GM12878 (cell line): Measurements from ENCODE around the gene AUNIP. TPM values are rescaled to one million over a fixed set of nuclear protein-coding genes. Genes with fewer than 3 reads are reported as not detected.

ENCODE experiments used
- ATAC-seq: fragments of 200-7000 bp; cut with Tn5 transposase; 3 replicates; pipeline ENCODE4 v1.9.1; 2020; ENCODE audit warnings: mild to moderate bottlenecking, moderate library complexity
- BruUV-seq: library from RNA; stranded (reverse); fragments of 400-500 nt; replicated peaks from 2 replicates; lab custom pipeline; 2021; lab: Mats Ljungman, UMichigan
- CTCF ChIA-PET: fragments of 300-600 bp; sonication (Branson Sonifier 250); formaldehyde crosslinking; extraction: SDS; loops from one replicate; lab custom pipeline; 2021; ENCODE audit warnings: inconsistent platforms; lab: Yijun Ruan, JAX
- POLR2A ChIA-PET: fragments of 350-600 bp; formaldehyde crosslinking; extraction: SDS; loops from one replicate; lab custom pipeline; 2021; ENCODE audit warnings: inconsistent platforms; lab: Charles Lee
- RAD21 ChIA-PET: fragments of 300-600 bp; sonication (Branson Sonifier 250); formaldehyde crosslinking; loops from one replicate; lab custom pipeline; 2023; ENCODE audit warnings: antibody characterized with exemption; ENCODE audit not compliant: unreplicated experiment; lab: Charles Lee
- SMC1A ChIA-PET: fragments of 300-600 bp; sonication (Branson Sonifier 250); formaldehyde crosslinking; loops from one replicate; lab custom pipeline; 2023; ENCODE audit not compliant: unreplicated experiment, uncharacterized antibody; lab: Charles Lee
- DNase-seq: peaks from one replicate; pipeline ENCODE4 v3.0.0-alpha.2; 2011; ENCODE audit warnings: low read depth, low spot score
- FAIRE-seq: peaks from 3 replicates; lab custom pipeline; 2011; peaks lifted over from hg19 to GRCh38; lab: Jason Lieb, UNC
- H2AFZ ChIP-seq: 2 replicates; pipeline ENCODE4 v1.6.0; 2011; ENCODE audit warnings: low read depth, low read length, control low read depth; ENCODE audit not compliant: control insufficient read depth
- H3K27ac ChIP-seq: 2 replicates; pipeline ENCODE4 v1.5.1; 2011; ENCODE audit warnings: control low read depth; ENCODE audit not compliant: control insufficient read depth, insufficient read depth
- H3K27me3 ChIP-seq, 2 experiments: replicated peaks in 1 of 2; 2 replicates each; pipeline versions ENCODE4 v1.6.0 to v1.6.1; 2011; ENCODE audit warnings: low read length in 1 of 2; ENCODE audit not compliant: control insufficient read depth in 2 of 2, insufficient read depth in 2 of 2
- H3K36me3 ChIP-seq, 2 experiments: 2 replicates each; pipeline ENCODE4 v1.5.1; 2011; ENCODE audit warnings: low read length in 1 of 2; ENCODE audit not compliant: control insufficient read depth in 2 of 2, insufficient read depth in 2 of 2
- H3K4me1 ChIP-seq: 2 replicates; pipeline ENCODE4 v1.6.1; 2011; ENCODE audit warnings: mild to moderate bottlenecking, low read length, moderate library complexity, mixed read lengths; ENCODE audit not compliant: control insufficient read depth, insufficient read depth
- H3K4me2 ChIP-seq: 2 replicates; pipeline ENCODE4 v1.6.0; 2011; ENCODE audit warnings: control low read depth; ENCODE audit not compliant: control insufficient read depth, insufficient read depth
- H3K4me3 ChIP-seq: fragments of 200-600 bp; sonication (generic); 2 replicates; pipeline ENCODE4 v1.5.1; 2016
- H3K79me2 ChIP-seq: 2 replicates; pipeline ENCODE4 v1.6.0; 2011; ENCODE audit warnings: low read length; ENCODE audit not compliant: control insufficient read depth, insufficient read depth
- H3K9ac ChIP-seq: 2 replicates; pipeline ENCODE4 v1.8.0; 2011; ENCODE audit warnings: low read length, control low read depth, mixed read lengths; ENCODE audit not compliant: control insufficient read depth, insufficient read depth
- H3K9me3 ChIP-seq: replicated peaks from 3 replicates; pipeline ENCODE4 v1.5.1; 2011; ENCODE audit warnings: mild to moderate bottlenecking, low read length; ENCODE audit not compliant: control insufficient read depth, insufficient read depth
- H4K20me1 ChIP-seq: 2 replicates; pipeline ENCODE4 v1.6.0; 2011; ENCODE audit not compliant: control insufficient read depth, insufficient read depth
- ATF3 ChIP-seq: IDR thresholded peaks from 2 replicates; pipeline ENCODE4 v1.6.1; 2011; ENCODE audit warnings: low read depth, mild to moderate bottlenecking, low read length, moderate library complexity, borderline replicate concordance; ENCODE audit errors: extremely low read depth
- GATAD2B ChIP-seq: fragments of 450-650 bp; conservative IDR thresholded peaks from 2 replicates; pipeline ENCODE4 v1.6.1; 2017; ENCODE audit warnings: low read depth, mild to moderate bottlenecking, moderate library complexity
- MYB ChIP-seq: fragments of 150-350 bp; IDR thresholded peaks from 2 replicates; pipeline ENCODE4 v1.6.1; 2014; ENCODE audit warnings: mild to moderate bottlenecking, low read depth, low read length, borderline replicate concordance
- NR2C2 ChIP-seq: IDR thresholded peaks from 2 replicates; pipeline ENCODE4 v1.6.1; 2011; ENCODE audit warnings: borderline replicate concordance, low read depth; ENCODE audit not compliant: control insufficient read depth, insufficient read length
- SMAD1 ChIP-seq: fragments of 450-650 bp; IDR thresholded peaks from 2 replicates; pipeline ENCODE4 v1.6.1; 2018; ENCODE audit warnings: mild to moderate bottlenecking, low read depth; ENCODE audit not compliant: partially characterized antibody
- ZNF592 ChIP-seq: fragments of 450-650 bp; IDR thresholded peaks from 2 replicates; pipeline ENCODE4 v1.6.1; 2017; ENCODE audit warnings: mild to moderate bottlenecking, moderate library complexity
- WGBS: methylation state at CpG from one replicate; pipeline ENCODE4 v1.1.6; 2016; ENCODE audit warnings: low lambda C conversion rate; ENCODE audit not compliant: insufficient replicate concordance, insufficient coverage; ENCODE audit errors: missing lambda C conversion rate; 5-methylcytosine and 5-hydroxymethylcytosine counted together
- in situ Hi-C: fragments of 300-500 bp; cut with MboI; formaldehyde crosslinking; loops from 9 replicates; pipeline ENCODE4 v1.14.3; 2018; ENCODE audit warnings: mixed read lengths
- intact Hi-C: fragments of 100-400 bp; cut with micrococcal nuclease; formaldehyde crosslinking; loops from one replicate; pipeline ENCODE4 v1.14.2; 2022; ENCODE audit not compliant: unreplicated experiment
- polyA plus RNA-seq, 11 experiments: library from polyadenylated mRNA; depleted of rRNA in 4 of 11; unstranded in 6 of 11; stranded (reverse) in 5 of 11; fragments of >200 nt; fragmentation: Nextera tagmentation in 4 of 11; fragmentation: Illumina TruSeq in 1 of 11; extraction: Ambion mirVana in 4 of 11; extraction: Trizol in 1 of 11; gene quantifications; 1 replicate in 1 of 11; 2 replicates in 10 of 11; pipeline versions ENCODE4 v1.2.1 to v1.2.3, GENCODE V29; 2011 to 2016; ENCODE audit warnings: inconsistent platforms in 2 of 11, missing spikeins in 2 of 11, low read depth in 1 of 11
- total RNA-seq, 4 experiments: library from RNA; depleted of rRNA in 3 of 4; stranded (reverse); fragments of >200 nt in 3 of 4; fragmentation: Illumina TruSeq in 1 of 4; extraction: Trizol in 1 of 4; gene quantifications; 2 replicates each; pipeline versions ENCODE4 v1.2.1 to v1.2.3, GENCODE V29; 2013 to 2021
- TF ChIP-seq, protein P1 (sequence below): fragments of 450-650 bp; IDR thresholded peaks from 2 replicates; pipeline ENCODE4 v1.6.1; 2017; ENCODE audit warnings: antibody characterized with exemption, mild to moderate bottlenecking, moderate library complexity
- TF ChIP-seq, protein P2 (sequence below): IDR thresholded peaks from 2 replicates; pipeline ENCODE4 v1.6.1; 2012; ENCODE audit warnings: mild to moderate bottlenecking, low read depth, low read length
- TF ChIP-seq, protein P3 (sequence below), 3 experiments: IDR thresholded peaks in 2 of 3; conservative IDR thresholded peaks in 1 of 3; 2 replicates each; pipeline ENCODE4 v1.5.1; 2011; ENCODE audit warnings: low read depth in 3 of 3, low read length in 3 of 3, mild to moderate bottlenecking in 3 of 3, control low read depth in 2 of 3, moderate library complexity in 2 of 3, inconsistent platforms in 1 of 3, mixed read lengths in 1 of 3; ENCODE audit not compliant: control insufficient read depth in 2 of 3, insufficient read depth in 1 of 3; ENCODE audit errors: extremely low read depth in 1 of 3

The AUNIP gene
- total and polyA plus RNA-seq, 10 of the 15 experiments (the other 5 are each of a cell fraction or from before 2014, with no cell fraction given), result 3.9 to 20.0 (median 12.7) TPM

GRCh38 chr1:25864434-25864833 is 5.2 kb upstream of the AUNIP start:
- no peaks in the 10 kb centered on the region for H3K9me3 ChIP-seq
- CTCF ChIA-PET, result interaction anchor here (0.7 to 1.3 kb wide), 2 partner anchors 31 to 1232 kb away, joined by 3 read pairs; no protein-coding TSS in a partner anchor
- H4K20me1 ChIP-seq, result no peaks in the 10 kb centered on the region
- RAD21 ChIA-PET, result no interaction called here
- ATAC-seq, result no peak
- DNase-seq, result no peak
- peaks cover 3% of the 10 kb centered on the region for H3K79me2 ChIP-seq
- SMC1A ChIA-PET, result interaction anchor here (0.9 to 1.5 kb wide), 2 partner anchors 10 to 133 kb away, joined by 3 read pairs; partner anchors contain the start of gene PAFAH2
- H3K4me2 ChIP-seq, result no peak overlapping the region
- no peak overlapping the region for H3K27ac ChIP-seq
- no peak overlapping the region for H2AFZ ChIP-seq
- WGBS, result 91% methylated on average over 3 of the region's 3 CpGs
- no TSS peak for BruUV-seq
- FAIRE-seq, result no peak
- no peak overlapping the region for H3K4me3 ChIP-seq
- POLR2A ChIA-PET, result interaction anchor here (0.6 to 1.1 kb wide), 3 partner anchors 10 to 133 kb away, joined by 3 to 4 read pairs (median 3); partner anchors contain the start of gene PAFAH2
- in situ Hi-C loops, result no loop called here
- H3K27me3 ChIP-seq, result no peaks in the 10 kb centered on the region
- H3K4me1 ChIP-seq, result peaks cover 4% of the 10 kb centered on the region; the same call in 1 of the 2 replicates
- H3K9ac ChIP-seq, result no peak overlapping the region
- H3K36me3 ChIP-seq, result no peaks in the 10 kb centered on the region
- intact Hi-C loops, result no loop called here
- TF ChIP-seq, protein P1, sequence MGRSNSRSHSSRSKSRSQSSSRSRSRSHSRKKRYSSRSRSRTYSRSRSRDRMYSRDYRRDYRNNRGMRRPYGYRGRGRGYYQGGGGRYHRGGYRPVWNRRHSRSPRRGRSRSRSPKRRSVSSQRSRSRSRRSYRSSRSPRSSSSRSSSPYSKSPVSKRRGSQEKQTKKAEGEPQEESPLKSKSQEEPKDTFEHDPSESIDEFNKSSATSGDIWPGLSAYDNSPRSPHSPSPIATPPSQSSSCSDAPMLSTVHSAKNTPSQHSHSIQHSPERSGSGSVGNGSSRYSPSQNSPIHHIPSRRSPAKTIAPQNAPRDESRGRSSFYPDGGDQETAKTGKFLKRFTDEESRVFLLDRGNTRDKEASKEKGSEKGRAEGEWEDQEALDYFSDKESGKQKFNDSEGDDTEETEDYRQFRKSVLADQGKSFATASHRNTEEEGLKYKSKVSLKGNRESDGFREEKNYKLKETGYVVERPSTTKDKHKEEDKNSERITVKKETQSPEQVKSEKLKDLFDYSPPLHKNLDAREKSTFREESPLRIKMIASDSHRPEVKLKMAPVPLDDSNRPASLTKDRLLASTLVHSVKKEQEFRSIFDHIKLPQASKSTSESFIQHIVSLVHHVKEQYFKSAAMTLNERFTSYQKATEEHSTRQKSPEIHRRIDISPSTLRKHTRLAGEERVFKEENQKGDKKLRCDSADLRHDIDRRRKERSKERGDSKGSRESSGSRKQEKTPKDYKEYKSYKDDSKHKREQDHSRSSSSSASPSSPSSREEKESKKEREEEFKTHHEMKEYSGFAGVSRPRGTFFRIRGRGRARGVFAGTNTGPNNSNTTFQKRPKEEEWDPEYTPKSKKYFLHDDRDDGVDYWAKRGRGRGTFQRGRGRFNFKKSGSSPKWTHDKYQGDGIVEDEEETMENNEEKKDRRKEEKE, result no peak
- TF ChIP-seq ATF3 (no peak), MYB (no peak), NR2C2 (no peak), GATAD2B (no peak), ZNF592 (no peak), SMAD1 (no peak)
- TF ChIP-seq, protein P2, sequence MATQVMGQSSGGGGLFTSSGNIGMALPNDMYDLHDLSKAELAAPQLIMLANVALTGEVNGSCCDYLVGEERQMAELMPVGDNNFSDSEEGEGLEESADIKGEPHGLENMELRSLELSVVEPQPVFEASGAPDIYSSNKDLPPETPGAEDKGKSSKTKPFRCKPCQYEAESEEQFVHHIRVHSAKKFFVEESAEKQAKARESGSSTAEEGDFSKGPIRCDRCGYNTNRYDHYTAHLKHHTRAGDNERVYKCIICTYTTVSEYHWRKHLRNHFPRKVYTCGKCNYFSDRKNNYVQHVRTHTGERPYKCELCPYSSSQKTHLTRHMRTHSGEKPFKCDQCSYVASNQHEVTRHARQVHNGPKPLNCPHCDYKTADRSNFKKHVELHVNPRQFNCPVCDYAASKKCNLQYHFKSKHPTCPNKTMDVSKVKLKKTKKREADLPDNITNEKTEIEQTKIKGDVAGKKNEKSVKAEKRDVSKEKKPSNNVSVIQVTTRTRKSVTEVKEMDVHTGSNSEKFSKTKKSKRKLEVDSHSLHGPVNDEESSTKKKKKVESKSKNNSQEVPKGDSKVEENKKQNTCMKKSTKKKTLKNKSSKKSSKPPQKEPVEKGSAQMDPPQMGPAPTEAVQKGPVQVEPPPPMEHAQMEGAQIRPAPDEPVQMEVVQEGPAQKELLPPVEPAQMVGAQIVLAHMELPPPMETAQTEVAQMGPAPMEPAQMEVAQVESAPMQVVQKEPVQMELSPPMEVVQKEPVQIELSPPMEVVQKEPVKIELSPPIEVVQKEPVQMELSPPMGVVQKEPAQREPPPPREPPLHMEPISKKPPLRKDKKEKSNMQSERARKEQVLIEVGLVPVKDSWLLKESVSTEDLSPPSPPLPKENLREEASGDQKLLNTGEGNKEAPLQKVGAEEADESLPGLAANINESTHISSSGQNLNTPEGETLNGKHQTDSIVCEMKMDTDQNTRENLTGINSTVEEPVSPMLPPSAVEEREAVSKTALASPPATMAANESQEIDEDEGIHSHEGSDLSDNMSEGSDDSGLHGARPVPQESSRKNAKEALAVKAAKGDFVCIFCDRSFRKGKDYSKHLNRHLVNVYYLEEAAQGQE, result no peak
- TF ChIP-seq, protein P3, sequence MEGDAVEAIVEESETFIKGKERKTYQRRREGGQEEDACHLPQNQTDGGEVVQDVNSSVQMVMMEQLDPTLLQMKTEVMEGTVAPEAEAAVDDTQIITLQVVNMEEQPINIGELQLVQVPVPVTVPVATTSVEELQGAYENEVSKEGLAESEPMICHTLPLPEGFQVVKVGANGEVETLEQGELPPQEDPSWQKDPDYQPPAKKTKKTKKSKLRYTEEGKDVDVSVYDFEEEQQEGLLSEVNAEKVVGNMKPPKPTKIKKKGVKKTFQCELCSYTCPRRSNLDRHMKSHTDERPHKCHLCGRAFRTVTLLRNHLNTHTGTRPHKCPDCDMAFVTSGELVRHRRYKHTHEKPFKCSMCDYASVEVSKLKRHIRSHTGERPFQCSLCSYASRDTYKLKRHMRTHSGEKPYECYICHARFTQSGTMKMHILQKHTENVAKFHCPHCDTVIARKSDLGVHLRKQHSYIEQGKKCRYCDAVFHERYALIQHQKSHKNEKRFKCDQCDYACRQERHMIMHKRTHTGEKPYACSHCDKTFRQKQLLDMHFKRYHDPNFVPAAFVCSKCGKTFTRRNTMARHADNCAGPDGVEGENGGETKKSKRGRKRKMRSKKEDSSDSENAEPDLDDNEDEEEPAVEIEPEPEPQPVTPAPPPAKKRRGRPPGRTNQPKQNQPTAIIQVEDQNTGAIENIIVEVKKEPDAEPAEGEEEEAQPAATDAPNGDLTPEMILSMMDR (IDR thresholded peaks at IDR 0.05 in 2 of 3, conservative IDR thresholded peaks at IDR 0.05 in 1 of 3; ENCODE audit: control insufficient read depth in 2 of 3, extremely low read depth in 1 of 3, insufficient read depth in 1 of 3, low read depth in 3 of 3, low read length in 3 of 3), result no peak
